Measurements from ENCODE around the gene PROSER3.

The PROSER3 gene

GRCh38 chr19:35757749-35758608, at the start of gene PROSER3:
Gene PROSER3, plus strand, starts transcription at chr19:35758176. Its CDS starts 40 bp downstream, at chr19:35758216.
- Histone ChIP-seq H3K4me3 (peak within 1 kb of the TSS; percentile 60 to 99 (median 78)), H3K27ac (peak within 1 kb of the TSS; percentile 63 to 97 (median 92))

DNA sequence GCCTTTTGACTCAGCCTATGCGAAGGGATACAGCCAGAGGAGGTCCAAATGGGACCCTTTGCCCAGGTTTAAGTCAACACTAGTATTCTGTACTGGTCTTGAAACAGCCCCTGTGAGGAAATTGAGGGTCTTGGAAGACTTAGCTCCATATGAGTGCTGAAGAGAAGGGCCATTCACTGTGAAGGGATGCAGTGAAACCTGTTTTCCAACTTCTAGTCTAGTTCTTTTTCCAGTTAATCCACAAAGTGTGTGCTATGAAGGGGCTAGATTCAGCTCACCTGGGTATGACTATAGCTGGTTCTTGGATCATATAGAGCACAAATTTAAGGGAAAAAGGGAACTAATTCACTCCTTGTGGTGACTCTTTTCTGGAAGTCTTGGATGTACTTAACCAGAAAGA, 49.6 kb upstream of the PROSER3 start:
- H3K4me3 ChIP-seq, result no peak overlapping the region
- no peak overlapping the region for H3K27ac ChIP-seq

- Histone ChIP-seq H3K4me3 (no peak overlapping the region), H3K27ac (peak overlapping the region in 8 of 21 experiments; percentile 4 to 78 (median 52))
Observed at GRCh38 chr19:35710784-35711723, 46.9 kb upstream of the PROSER3 start.

DNA sequence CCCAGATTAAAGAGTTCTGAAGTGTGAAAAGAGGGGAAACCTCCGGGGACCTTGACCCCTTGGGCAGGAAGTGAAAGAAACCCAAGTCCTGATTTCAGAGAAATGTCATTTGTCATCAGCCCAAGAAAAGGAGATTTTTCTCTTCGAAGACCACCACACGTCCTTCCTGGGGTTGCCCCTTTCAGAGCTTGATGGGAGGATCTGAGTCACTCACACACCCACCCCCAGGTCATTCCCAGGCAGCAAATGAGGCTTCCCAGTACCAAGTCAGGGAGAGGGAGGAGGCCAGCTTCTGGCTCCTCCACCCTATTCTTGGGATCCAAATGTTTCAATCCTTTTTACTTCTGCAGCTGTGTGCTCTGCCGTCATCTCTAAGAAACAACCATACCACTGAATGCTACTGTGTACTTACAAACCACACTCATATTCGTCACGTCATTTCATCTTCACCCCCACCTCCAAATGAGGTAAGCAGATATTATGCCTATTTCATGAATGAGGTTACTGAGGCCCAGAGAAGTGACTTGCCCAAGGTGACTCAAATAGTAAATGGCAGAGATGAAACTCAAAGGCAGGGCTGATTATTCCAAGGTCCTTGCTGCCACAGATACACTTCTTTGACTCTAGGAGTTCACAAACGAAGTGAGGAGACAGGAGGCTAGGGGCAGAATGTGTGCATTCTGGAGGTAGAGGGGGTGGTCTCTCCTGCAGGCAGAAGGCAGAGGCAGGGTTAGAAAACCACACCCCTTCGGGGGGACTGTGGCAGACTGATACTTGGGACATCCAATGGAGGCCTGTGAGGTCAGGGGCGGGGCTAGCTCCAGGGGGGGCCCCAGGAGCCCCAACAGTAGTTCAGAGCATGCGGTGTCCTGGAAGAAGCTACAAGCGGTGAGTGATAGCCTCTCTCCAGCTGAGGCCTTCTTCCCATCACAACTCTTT, 45.1 kb upstream of the PROSER3 start:
- H3K27ac ChIP-seq, result peak overlapping the region in 9 of 21 experiments; percentile 6 to 79 (median 48)
- H3K4me3 ChIP-seq, result no peak overlapping the region

GRCh38 chr19:35713506-35713850, 44.5 kb upstream of the PROSER3 start:
- H3K27ac ChIP-seq, result peak overlapping the region in 8 of 21 experiments; percentile 30 to 79 (median 52)
- no peak overlapping the region for H3K4me3 ChIP-seq

- Histone ChIP-seq H3K27ac (peak overlapping the region in 10 of 21 experiments; percentile 27 to 96 (median 60)), H3K4me3 (no peak overlapping the region)
Observed at GRCh38 chr19:35713904-35714495, 44.0 kb upstream of the PROSER3 start.

DNA sequence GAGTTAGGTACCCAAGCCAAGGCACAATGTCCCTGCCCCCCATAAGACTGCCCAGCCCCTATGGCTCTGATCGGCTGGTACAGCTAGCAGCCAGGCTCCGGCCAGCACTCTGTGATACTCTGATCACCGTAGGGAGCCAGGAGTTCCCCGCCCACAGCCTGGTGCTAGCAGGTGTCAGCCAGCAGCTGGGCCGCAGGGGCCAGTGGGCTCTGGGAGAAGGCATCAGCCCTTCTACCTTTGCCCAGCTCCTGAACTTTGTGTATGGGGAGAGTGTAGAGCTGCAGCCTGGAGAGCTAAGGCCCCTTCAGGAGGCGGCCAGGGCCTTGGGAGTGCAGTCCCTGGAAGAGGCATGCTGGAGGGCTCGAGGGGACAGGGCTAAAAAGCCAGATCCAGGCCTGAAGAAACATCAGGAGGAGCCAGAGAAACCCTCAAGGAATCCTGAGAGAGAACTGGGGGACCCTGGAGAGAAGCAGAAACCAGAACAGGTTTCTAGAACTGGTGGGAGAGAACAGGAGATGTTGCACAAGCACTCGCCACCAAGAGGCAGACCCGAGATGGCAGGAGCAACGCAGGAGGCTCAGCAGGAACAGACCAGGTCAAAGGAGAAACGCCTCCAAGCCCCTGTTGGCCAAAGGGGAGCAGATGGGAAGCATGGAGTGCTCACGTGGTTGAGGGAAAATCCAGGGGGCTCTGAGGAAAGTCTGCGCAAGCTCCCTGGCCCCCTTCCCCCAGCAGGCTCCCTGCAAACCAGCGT, 43.2 kb upstream of the PROSER3 start:
- Histone ChIP-seq H3K27ac (peak overlapping the region in 11 of 21 experiments; percentile 11 to 96 (median 50)), H3K4me3 (no peak overlapping the region)

DNA sequence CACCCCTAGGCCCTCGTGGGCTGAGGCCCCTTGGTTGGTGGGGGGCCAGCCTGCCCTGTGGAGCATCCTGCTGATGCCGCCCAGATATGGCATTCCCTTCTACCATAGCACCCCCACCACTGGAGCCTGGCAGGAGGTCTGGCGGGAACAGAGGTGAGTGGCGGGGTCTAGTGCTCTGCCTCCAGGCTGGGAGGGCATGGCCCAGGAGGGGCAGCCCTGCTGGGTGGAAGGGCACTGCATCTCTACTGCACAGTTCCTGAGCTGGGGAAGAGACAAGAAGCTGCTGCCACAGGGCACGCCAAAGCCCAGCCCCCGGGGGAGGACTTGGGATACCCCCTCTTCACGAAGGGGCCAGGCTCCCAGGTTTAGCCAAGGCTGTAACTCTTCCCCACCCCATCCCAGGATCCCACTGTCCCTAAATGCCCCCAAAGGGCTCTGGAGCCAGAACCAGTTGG, 42.6 kb upstream of the PROSER3 start:
- peak overlapping the region in 14 of 21 experiments; percentile 11 to 97 (median 91) for H3K27ac ChIP-seq

GRCh38 chr19:35715981-35716800, 41.8 kb upstream of the PROSER3 start:
- peak overlapping the region; percentile 65 to 97 (median 91) for H3K27ac ChIP-seq
- H3K4me3 ChIP-seq, result peak overlapping the region; percentile 69 to 97 (median 91)

More for the DNA sequence above, 42.6 kb upstream of the PROSER3 start:
- H3K4me3 ChIP-seq, result peak overlapping the region in 1 of 7 experiments; percentile 91

DNA sequence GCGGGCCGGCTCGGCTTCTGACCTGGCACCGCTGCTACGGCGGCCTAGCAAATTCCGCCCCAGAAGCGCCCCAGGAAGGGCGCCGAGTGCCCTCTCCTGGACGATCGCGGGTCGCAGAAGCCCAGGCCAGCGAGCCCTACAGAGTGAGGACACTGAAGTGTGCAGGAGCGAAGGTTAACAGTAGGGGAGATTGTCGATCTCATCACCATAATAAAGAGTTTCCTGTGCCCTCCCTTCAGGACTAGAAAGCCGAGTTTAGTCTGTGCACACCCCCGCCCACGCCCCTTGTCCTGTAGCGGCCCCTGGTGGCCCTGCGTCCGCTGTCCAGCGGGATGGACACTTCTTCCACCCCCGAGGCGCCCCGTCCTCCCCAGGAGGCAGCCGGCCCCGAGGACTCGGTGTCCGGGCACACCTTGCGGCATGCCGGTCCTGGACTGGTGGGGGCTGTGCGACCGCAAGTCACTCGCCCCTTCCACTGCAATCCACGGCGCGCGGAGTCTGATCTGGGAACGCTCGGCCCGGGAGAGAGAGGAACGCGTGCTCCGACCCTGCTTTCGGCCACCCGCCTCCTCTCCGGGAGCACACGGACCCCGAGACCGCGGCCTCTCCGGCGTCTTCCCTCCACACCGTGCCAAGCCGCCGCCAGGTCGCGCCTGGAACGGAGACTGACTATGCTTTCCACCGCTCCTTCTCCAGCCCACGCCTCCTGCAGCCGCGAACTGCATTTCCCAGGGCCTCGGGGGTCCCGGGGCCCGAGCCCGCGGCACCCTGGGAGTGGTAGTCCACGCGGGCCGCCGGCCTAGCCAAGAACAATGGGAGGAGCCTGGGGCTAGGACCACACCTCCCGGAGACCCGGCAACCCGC, 40.9 kb upstream of the PROSER3 start:
- H3K4me3 ChIP-seq, result peak overlapping the region; percentile 69 to 97 (median 91)
- peak overlapping the region; percentile 65 to 97 (median 91) for H3K27ac ChIP-seq

- Histone ChIP-seq H3K4me3 (peak within 1 kb of the TSS; percentile 71 to 97 (median 91)), H3K27ac (peak within 1 kb of the TSS; percentile 83 to 97 (median 93))
Observed at GRCh38 chr19:35717665-35718344, 40.2 kb upstream of the PROSER3 start, which contains the start of gene KMT2B. Gene KMT2B, plus strand, starts transcription at chr19:35718003. Its CDS starts 16 bp downstream, at chr19:35718019.

DNA sequence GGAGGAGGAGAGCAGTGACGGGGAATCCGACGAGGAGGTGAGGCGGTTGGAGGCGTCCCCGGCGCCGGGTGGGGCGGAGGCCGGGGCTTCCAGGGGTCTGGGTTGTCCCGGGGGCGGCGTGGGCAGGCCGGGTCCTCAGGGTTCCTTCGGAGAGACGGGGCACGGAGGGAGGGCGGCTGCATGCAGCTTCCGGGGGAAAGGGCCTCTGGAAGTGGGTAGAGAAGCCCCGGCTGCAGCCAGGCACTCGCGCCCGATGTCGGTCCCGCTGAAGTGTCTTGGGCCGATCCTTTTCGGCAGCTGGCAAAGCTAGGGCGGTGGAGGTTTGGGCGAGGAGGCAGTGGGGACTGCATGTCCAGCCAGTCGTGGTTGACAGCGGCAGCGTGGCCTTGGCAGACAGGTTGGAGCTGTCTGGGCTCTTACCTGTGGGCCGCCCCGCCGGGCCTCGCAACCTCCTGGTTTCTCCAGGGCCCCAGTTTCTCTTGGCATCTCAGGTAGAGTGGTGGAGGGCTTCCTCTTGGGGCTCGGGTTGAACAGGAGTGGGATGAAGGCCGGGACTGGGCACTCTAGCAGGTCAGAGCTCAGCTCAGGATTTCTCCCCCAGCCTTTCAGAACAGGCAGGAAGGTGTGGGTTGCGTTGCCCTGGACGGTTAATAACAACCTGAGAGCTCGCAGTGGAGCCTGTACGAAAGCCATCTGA, 39.5 kb upstream of the PROSER3 start:
- Histone ChIP-seq H3K27ac (peak overlapping the region; percentile 81 to 97 (median 93)), H3K4me3 (peak overlapping the region; percentile 71 to 95 (median 86))

GRCh38 chr19:35719402-35720162, 38.4 kb upstream of the PROSER3 start:
- Histone ChIP-seq H3K27ac (peak overlapping the region in 6 of 21 experiments; percentile 82 to 95 (median 94)), H3K4me3 (peak overlapping the region in 2 of 7 experiments; percentile 91 to 92)

GRCh38 chr19:35720163-35720524, 37.8 kb upstream of the PROSER3 start:
- Histone ChIP-seq H3K4me3 (no peak overlapping the region), H3K27ac (no peak overlapping the region)
